ENCODE measurements around the gene RAB36.

Gene RAB36

DNA sequence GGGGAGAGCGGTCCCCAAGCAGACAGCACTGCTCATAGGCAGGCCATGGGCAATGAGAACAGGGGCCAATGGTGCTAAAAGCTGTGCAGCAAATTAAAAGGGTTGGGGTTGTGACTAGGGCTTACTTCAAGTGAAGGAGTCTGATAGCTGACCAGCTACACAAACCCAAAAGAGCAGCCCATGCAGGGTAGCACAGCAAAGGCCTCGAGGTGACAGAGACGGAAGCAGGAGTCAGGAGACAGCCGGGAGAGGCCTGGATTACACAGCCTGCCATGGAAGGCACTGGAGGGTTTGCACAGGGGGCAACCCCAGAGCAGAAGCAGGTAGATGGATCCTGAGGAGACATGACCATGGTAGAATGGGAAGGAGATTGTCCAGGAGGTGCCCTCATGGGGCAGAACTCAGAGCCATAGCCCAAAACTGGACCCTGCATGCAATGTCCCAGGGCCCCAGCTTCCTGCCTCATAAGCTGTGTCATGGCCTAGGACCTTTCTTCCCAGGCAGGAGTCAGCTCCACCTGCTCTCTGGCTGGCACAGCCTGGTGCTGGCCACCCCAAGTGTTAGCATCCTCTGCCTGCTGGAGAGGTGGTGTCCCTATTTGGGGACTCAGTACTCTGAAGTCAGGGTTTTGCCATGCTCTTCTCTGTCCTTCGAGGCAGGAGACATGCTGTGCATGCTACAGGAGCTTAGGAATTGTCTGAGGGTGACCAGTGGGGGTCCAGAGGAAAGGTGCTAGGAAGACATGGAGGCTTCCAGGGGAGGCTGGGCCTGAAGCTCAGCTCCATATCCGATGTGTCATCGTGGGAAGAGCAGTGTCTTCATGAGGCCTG, 36.8 kb upstream of the RAB36 start:
- no peak overlapping the region for H3K4me3 ChIP-seq (ENCODE audit: low read depth, low read length)
- DNase-seq (ENCODE audit: low read depth) = no peak
- TF ChIP-seq, protein P1, sequence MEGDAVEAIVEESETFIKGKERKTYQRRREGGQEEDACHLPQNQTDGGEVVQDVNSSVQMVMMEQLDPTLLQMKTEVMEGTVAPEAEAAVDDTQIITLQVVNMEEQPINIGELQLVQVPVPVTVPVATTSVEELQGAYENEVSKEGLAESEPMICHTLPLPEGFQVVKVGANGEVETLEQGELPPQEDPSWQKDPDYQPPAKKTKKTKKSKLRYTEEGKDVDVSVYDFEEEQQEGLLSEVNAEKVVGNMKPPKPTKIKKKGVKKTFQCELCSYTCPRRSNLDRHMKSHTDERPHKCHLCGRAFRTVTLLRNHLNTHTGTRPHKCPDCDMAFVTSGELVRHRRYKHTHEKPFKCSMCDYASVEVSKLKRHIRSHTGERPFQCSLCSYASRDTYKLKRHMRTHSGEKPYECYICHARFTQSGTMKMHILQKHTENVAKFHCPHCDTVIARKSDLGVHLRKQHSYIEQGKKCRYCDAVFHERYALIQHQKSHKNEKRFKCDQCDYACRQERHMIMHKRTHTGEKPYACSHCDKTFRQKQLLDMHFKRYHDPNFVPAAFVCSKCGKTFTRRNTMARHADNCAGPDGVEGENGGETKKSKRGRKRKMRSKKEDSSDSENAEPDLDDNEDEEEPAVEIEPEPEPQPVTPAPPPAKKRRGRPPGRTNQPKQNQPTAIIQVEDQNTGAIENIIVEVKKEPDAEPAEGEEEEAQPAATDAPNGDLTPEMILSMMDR (IDR thresholded peaks at IDR 0.05; ENCODE audit: low read depth, low read length, missing control alignments) = no peak
- in situ Hi-C loops (cut with HindIII; ENCODE audit: low sequenced_read_pairs) = no loop called here

GRCh38 chr22:23109079-23109347, 36.3 kb upstream of the RAB36 start:
- no peak overlapping the region for H3K4me3 ChIP-seq (ENCODE audit: low read depth, low read length)
- DNase-seq (ENCODE audit: low read depth) = no peak
- TF ChIP-seq, protein P1 (IDR thresholded peaks at IDR 0.05; ENCODE audit: low read depth, low read length, missing control alignments) = no peak
- in situ Hi-C loops (cut with HindIII; ENCODE audit: low sequenced_read_pairs) = no loop called here

- no peak for DNase-seq (ENCODE audit: low read depth)
- TF ChIP-seq, protein P1 (IDR thresholded peaks at IDR 0.05; ENCODE audit: low read depth, low read length, missing control alignments) = no peak
- in situ Hi-C loops (cut with HindIII; ENCODE audit: low sequenced_read_pairs) = no loop called here
- H3K4me3 ChIP-seq (ENCODE audit: low read depth, low read length) = no peak overlapping the region
Measured at GRCh38 chr22:23109441-23109978, 35.8 kb upstream of the RAB36 start.

GRCh38 chr22:23110190-23110921, 34.9 kb upstream of the RAB36 start:
- no peak overlapping the region for H3K4me3 ChIP-seq (ENCODE audit: low read depth, low read length)
- TF ChIP-seq, protein P1 (IDR thresholded peaks at IDR 0.05; ENCODE audit: low read depth, low read length, missing control alignments) = no peak
- no peak for DNase-seq (ENCODE audit: low read depth)
- in situ Hi-C loops (cut with HindIII; ENCODE audit: low sequenced_read_pairs) = loop anchor here (10.0 kb wide), 1 partner anchor 176 kb away; no protein-coding TSS in a partner anchor

DNA sequence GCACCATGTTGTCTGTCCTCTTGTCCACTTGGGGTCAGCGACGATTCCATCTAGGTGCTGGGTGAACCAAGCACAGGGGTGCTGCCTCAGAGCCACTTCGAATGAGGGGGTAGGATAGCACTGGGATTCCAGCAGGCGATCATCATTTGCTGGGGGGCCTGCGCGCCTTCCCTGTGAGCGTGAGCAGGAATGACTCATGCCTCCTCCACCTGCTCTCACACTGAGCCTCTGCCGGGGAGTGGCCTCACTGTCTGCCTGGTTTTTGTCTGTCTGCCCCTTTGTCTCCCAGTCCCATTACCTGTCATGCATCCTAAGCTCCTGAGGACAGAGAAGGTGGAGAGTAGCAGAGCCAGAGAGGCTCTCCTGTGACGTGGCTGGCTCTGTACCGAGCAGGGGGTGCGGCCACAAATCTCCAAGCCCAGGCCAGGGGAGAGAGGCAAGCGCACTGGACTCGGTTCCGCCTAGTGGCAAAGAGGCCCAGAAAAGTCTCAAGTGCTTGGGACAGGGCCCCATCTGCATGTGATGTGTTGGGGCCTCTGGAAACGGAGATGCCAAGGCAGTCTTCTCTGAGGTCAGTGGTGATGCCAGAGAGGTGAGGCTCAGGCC, 34.3 kb upstream of the RAB36 start:
- TF ChIP-seq, protein P1 (IDR thresholded peaks at IDR 0.05; ENCODE audit: low read depth, low read length, missing control alignments) = no peak
- in situ Hi-C loops (cut with HindIII; ENCODE audit: low sequenced_read_pairs) = loop anchor here (10.0 kb wide), 1 partner anchor 176 kb away; no protein-coding TSS in a partner anchor
- no peak for DNase-seq (ENCODE audit: low read depth)
- H3K4me3 ChIP-seq (ENCODE audit: low read depth, low read length) = no peak overlapping the region

DNA sequence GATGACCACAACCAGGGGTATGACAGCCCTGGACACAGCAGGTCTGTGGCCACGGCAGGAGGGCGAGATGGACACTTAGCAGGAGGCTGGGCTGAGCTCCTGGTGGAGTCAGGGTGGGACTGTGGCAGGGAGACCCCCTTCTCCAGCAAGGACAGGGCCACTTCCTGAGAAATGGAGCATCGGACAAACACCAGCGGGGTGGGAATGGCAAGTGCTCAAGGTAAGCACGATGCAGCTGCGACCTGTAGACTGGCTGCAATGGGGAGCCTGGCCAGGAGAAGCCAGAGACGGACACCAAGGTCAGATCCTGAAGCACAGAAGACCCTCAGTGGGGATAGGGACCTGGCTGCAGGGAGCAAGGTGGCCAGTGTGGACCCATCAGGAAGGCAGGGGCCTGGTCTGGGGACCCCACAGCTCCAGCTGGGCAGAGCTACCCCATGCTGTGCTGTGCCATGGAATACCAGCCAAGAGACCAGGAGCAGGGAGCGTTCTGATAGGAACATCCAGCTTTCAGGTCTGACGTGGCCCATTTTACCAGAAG, 32.7 kb upstream of the RAB36 start:
- DNase-seq (ENCODE audit: low read depth) = no peak
- H3K4me3 ChIP-seq (ENCODE audit: low read depth, low read length) = no peak overlapping the region
- in situ Hi-C loops (cut with HindIII; ENCODE audit: low sequenced_read_pairs) = loop anchor here (10.0 kb wide), 1 partner anchor 178 kb away; no protein-coding TSS in a partner anchor

More for the DNA sequence above, 32.7 kb upstream of the RAB36 start:
- TF ChIP-seq, protein P1 (IDR thresholded peaks at IDR 0.05; ENCODE audit: low read depth, low read length, missing control alignments) = no peak
